SJCRH30 (cell line): ENCODE data around the gene PKD2L1. TPM values are rescaled to one million over a fixed set of nuclear protein-coding genes. Genes with fewer than 3 reads are reported as not detected.

Experiments used
- DNase-seq, 2 experiments: peaks; one replicate each; pipeline ENCODE4 v3.0.0-alpha.2; 2015 to 2020
- H3K27ac ChIP-seq: fragments of 250-450 bp; sonication (Bioruptor Pico); 2 replicates; pipeline ENCODE4 v1.5.1; 2020; ENCODE audit warnings: mild to moderate bottlenecking, moderate library complexity
- H3K27me3 ChIP-seq: fragments of 250-450 bp; sonication (Bioruptor Pico); 2 replicates; pipeline ENCODE4 v1.5.1; 2020; ENCODE audit warnings: mild to moderate bottlenecking, moderate library complexity
- H3K36me3 ChIP-seq: fragments of 250-450 bp; sonication (Bioruptor Pico); 2 replicates; pipeline ENCODE4 v1.5.1; 2020; ENCODE audit warnings: mild to moderate bottlenecking, moderate library complexity
- H3K4me1 ChIP-seq: fragments of 250-450 bp; sonication (Bioruptor Pico); 2 replicates; pipeline ENCODE4 v1.5.1; 2020; ENCODE audit warnings: mild to moderate bottlenecking, moderate library complexity
- H3K4me3 ChIP-seq: fragments of 250-450 bp; sonication (Bioruptor Pico); 2 replicates; pipeline ENCODE4 v1.5.1; 2020; ENCODE audit warnings: mild to moderate bottlenecking, moderate library complexity
- H3K9me3 ChIP-seq: fragments of 250-450 bp; sonication (Bioruptor Pico); replicated peaks from 2 replicates; pipeline ENCODE4 v1.5.1; 2020; ENCODE audit warnings: mild to moderate bottlenecking, moderate library complexity
- total RNA-seq: library from RNA; depleted of rRNA; stranded (reverse); fragments of >200 nt; shearing (Covaris generic); gene quantifications from 2 replicates; pipeline ENCODE4 v1.2.3, GENCODE V29; 2014

Gene PKD2L1
- total RNA-seq, 1 experiment from 2014 or later: not detected

DNA sequence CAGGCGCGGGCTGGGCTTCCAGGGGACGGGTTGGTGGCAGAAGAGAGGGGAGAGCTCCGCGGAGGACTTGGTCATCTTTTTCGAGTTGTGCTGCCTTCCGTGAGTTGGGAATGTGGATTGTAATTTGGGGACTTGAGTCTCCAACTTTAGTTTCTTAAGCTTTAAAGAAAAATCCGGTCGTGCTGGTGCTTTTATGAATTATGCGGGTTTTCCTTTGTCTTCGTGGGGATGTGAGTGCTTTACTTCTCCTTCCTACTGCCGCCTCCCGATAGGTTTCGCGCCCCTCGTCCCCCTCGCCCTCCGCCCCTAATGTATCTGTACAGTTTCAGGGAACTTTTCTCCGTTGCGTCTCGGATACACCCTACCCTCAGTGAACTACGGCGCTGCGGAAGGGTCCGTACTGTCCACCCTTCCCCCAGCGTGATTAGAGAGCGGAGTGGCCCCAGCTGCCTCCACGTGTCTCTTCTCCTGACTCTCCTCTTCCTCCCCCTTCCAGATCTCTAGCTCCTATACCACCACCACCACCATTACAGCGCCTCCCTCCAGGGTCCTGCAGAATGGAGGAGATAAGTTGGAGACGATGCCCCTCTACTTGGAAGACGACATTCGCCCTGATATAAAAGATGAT, 17.7 kb upstream of the PKD2L1 start:
- peak overlapping the region; percentile 79 for H3K27ac ChIP-seq
- no peaks in the 10 kb centered on the region for H3K27me3 ChIP-seq

DNA sequence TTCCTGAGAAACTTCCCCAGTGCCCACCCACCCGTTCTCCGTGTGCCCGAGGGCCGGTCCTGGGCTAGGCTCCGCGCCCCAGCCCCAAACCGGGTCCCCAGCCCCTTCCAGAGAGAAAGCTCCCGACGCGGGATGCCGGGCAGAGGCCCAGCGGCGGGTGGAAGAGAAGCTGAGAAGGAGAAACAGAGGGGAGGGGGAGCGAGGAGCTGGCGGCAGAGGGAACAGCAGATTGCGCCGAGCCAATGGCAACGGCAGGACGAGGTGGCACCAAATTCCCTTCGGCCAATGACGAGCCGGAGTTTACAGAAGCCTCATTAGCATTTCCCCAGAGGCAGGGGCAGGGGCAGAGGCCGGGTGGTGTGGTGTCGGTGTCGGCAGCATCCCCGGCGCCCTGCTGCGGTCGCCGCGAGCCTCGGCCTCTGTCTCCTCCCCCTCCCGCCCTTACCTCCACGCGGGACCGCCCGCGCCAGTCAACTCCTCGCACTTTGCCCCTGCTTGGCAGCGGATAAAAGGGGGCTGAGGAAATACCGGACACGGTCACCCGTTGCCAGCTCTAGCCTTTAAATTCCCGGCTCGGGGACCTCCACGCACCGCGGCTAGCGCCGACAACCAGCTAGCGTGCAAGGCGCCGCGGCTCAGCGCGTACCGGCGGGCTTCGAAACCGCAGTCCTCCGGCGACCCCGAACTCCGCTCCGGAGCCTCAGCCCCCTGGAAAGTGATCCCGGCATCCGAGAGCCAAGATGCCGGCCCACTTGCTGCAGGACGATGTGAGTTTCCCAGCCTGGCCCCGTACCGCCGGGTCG, 16.9 kb upstream of the PKD2L1 start, which contains the start of gene SCD:
Gene SCD, plus strand, starts transcription at position 469 of the 803 bp plus-strand sequence. Its CDS starts 272 bp downstream, at position 741.
- Histone ChIP-seq H3K4me1 (peaks cover 22% of the 10 kb centered on the region), H3K27ac (peak within 1 kb of the TSS; percentile 79)
- DNase-seq: peak; percentile 98 to 99

More for the DNA sequence above, 17.7 kb upstream of the PKD2L1 start:
- Histone ChIP-seq H3K9me3 (no peaks in the 10 kb centered on the region), H3K4me3 (peak overlapping the region; percentile 88), H3K4me1 (peaks cover 22% of the 10 kb centered on the region), H3K36me3 (peaks cover 48% of the 10 kb centered on the region)
- DNase-seq: peak; percentile 51 to 60

DNA sequence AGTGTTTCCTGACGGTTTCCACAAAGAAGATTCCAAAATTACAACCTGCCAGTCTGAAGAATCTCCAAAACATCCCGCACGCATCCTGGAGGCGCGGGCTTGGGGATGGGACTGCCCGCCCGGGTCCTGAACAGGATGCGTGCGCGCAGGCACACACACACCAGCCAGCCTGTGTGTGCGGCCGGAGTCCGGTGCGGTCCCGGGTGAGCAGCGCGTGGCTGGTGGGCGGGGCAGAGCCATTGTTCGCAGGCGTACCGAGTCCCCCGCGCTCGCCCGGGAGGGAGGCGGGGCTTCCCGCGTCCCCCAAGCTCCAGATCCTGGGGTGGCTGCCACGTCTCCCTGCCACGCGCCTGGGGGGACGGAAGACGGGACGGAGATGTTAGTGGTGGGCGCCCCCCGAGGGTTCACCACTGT, 16.3 kb upstream of the PKD2L1 start:
- Histone ChIP-seq H3K9me3 (no peaks in the 10 kb centered on the region), H3K27me3 (no peaks in the 10 kb centered on the region; the same call in 1 of the 2 replicates), H3K4me1 (peaks cover 22% of the 10 kb centered on the region), H3K4me3 (peak overlapping the region; percentile 88), H3K27ac (peak overlapping the region; percentile 79), H3K36me3 (peaks cover 35% of the 10 kb centered on the region)
- DNase-seq: peak; percentile 84 to 88

More for the DNA sequence above, 16.9 kb upstream of the PKD2L1 start, which contains the start of gene SCD:
- peaks cover 41% of the 10 kb centered on the region for H3K36me3 ChIP-seq
- H3K27me3 ChIP-seq: no peaks in the 10 kb centered on the region
- no peaks in the 10 kb centered on the region for H3K9me3 ChIP-seq
- peak within 1 kb of the TSS; percentile 88 for H3K4me3 ChIP-seq

DNA sequence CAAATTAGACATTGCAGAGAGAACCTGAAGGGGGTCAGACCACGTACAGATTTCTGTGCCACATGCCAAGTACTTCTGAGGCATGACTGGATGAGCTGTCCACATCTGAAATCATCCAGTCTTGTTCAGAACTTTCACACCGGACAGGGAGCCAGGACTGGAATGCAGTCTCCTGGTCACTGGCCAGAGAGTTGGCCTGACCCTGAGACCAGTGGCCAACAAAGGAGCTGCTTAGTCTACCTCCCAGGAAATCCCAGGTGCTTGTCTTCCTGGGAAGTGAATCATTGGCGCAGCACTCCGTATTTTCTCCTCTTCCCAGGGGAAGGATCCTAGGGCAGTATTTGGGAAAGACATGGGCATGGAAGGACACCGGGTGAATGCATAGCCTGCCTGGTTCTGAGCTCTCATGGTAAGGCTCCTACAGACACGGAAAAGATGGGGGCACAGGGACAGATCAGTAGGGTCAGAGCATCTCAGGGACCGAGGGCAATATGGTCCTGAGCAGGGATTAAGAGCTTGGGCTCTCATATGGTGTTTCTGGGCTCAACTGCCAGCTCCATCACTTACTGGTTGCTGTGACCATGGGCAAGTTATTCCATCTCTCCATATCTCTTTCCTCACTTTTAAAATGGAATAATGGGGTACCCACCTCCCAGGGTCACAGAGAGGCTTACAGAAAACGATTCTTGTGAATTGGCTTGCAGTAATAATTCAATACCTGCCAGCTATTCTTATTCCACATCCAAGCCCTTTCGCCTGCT, 15.7 kb upstream of the PKD2L1 start:
- peaks cover 29% of the 10 kb centered on the region for H3K36me3 ChIP-seq
- DNase-seq: no peak
- H3K4me3 ChIP-seq: peak overlapping the region; percentile 88
- H3K27me3 ChIP-seq: no peaks in the 10 kb centered on the region; the same call in none of the 2 replicates
- H3K4me1 ChIP-seq: peaks cover 23% of the 10 kb centered on the region
- no peaks in the 10 kb centered on the region for H3K9me3 ChIP-seq
- H3K27ac ChIP-seq: peak overlapping the region; percentile 79

DNA sequence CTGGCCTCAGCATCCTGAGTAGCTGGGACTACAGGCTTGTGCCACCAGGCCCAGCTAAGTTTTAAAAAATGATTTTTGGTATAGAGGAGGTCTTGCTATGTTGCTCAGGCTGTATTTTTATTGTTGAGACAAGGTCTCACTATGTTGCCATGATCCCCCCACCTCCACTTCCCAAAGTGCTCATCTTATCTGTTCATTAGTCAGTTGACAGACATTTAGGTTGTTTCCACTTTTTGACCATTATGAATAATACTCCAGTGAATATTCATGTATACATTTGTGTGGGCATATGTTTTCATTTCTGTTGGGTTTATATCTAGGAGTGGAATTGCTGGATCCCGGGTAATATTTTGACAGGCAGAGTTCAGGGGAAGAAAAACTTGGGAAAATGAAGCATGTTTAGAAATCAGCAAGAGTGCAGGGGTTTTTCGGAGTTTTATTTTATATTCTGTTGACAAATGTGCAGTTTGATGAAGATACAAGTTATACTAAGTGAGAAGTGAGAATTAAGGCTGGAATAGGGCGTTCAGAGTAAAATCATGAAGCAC, 14.3 kb upstream of the PKD2L1 start:
- H3K4me1 ChIP-seq: peaks cover 13% of the 10 kb centered on the region
- H3K9me3 ChIP-seq: no peaks in the 10 kb centered on the region
- no peaks in the 10 kb centered on the region; the same call in none of the 2 replicates for H3K27me3 ChIP-seq
- H3K4me3 ChIP-seq: no peak overlapping the region
- DNase-seq: no peak
- H3K27ac ChIP-seq: no peak overlapping the region
- H3K36me3 ChIP-seq: peaks cover 14% of the 10 kb centered on the region

DNA sequence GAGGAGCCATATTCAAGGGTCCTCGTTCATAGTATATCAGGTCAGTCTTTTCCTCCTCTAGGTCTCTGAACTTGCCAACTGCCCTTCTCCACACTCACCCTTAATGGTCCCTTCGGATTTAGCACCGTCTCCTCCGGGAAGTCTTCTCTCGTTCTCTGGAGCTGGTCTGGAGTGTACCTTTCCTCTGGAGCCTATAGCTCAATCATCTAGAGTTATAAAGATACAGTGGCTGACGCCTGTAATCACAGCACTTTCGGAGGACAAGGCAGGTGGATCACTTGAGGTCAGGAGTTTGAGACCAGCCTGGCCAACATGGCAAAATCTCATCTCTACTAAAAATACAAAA, 12.6 kb upstream of the PKD2L1 start:
- Histone ChIP-seq H3K4me1 (peaks cover 8% of the 10 kb centered on the region; the same call in 1 of the 2 replicates), H3K4me3 (no peak overlapping the region), H3K27ac (no peak overlapping the region), H3K27me3 (no peaks in the 10 kb centered on the region; the same call in none of the 2 replicates), H3K9me3 (no peaks in the 10 kb centered on the region), H3K36me3 (no peaks in the 10 kb centered on the region)
- DNase-seq: no peak

DNA sequence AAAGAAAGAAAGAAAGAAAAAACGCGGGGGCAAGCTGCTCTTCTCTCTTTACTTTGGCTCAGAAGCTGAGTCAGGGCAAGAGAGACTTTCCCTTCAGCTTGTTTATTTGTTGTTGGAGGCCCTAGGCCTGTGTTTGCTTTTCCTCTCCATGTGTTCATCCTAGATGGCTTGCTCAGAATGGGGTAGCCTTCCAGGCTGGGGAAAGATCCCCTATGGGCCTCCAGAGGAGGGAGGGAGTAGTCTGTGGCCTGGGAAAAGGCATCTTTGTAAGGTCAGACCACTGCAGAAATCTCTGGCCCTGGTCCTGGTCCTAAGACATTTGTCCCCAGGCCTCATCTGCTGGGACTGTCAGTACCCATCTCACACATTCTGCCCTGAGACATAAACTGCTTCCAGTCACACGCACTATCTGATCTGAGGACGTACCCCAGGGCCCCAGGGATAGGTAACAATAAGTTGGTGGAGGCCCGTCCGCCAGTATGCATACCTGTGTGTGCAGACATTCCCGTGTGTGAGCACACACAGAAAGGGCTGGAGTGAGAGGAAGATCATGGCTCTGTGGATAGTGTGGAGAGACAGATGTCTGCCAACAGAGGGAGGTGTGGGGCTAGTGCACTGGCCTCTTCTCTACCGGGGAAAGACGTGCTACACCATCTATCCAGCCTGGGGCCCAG, 12.1 kb upstream of the PKD2L1 start:
- no peak overlapping the region for H3K27ac ChIP-seq
- peaks cover 8% of the 10 kb centered on the region; the same call in 1 of the 2 replicates for H3K4me1 ChIP-seq
- no peaks in the 10 kb centered on the region for H3K9me3 ChIP-seq
- H3K4me3 ChIP-seq: no peak overlapping the region
- H3K36me3 ChIP-seq: no peaks in the 10 kb centered on the region
- H3K27me3 ChIP-seq: no peaks in the 10 kb centered on the region; the same call in none of the 2 replicates
- DNase-seq: peak; percentile 70 to 81

DNA sequence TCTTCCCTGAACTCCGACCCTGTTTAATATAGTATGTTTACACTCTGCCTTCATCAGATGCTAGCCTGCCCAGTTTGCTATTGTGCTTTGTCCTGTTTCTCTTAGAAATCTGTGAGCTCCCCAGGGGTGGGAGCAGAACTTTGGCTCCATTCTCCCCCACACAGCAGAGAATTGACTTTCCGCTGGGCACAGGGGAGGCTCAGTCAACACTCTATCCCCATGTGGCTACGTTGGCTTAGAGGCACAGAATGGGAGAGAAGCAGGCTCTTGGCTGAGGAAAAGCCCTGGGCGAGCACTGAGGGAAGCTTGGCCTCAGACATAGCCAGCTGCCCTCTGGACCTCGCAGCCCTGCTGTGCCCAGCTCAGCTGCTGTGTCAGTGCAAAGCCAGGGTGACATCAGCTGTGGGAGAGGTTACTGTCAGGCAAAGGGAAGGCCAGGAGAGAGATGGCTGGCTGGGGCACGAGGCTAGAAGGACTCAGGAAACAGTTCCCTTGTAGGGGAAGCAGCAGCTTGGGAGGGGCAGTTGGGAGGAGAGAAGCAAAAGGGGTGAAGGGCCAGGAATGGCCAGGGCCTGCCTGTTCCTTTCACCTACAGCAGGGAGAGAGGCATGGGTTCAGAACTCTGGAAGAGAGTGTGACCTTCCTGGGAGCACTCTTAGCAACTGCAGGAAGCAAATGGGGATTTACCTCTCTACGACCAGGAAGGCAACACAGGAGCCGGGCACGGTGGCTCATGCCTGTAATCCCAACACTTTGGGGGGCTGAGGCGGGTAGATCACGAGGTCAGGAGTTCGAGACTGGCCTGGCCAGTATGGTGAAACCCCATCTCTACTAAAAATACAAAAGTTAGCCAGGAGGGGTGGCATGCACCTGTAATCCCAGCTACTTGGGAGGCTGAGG, 11.2 kb upstream of the PKD2L1 start:
- H3K4me3 ChIP-seq: no peak overlapping the region

DNA sequence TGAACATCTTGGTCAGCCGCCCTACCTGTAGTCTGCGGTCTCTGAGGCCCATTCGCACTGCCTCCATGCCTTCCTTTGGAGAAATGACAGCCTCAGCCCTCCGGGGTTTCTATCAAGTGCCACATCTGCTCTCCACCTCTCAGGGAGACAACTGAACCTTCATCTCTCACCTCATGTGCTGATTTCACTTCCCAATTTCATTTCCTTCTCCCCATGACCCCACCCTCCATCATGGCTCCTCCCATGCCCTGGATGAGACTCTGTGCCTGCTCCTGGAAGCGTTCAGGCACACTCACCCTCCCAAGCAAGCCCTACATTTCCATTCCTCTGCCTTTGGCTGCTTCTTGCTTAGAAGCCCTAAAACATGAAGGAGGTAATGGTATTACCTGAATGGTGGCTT, 9.2 kb upstream of the PKD2L1 start:
- H3K36me3 ChIP-seq: no peaks in the 10 kb centered on the region
- no peaks in the 10 kb centered on the region for H3K9me3 ChIP-seq
- no peak for DNase-seq
- no peaks in the 10 kb centered on the region; the same call in none of the 2 replicates for H3K27me3 ChIP-seq
- 0 out of 2 replicates have a peak, but pooled peaks cover 3% of the 10 kb centered on the region for H3K4me1 ChIP-seq
- no peak overlapping the region for H3K27ac ChIP-seq
- H3K4me3 ChIP-seq: no peak overlapping the region

More for the DNA sequence above, 11.2 kb upstream of the PKD2L1 start:
- Histone ChIP-seq H3K9me3 (no peaks in the 10 kb centered on the region), H3K4me1 (peaks cover 8% of the 10 kb centered on the region; the same call in 1 of the 2 replicates), H3K36me3 (no peaks in the 10 kb centered on the region), H3K27me3 (no peaks in the 10 kb centered on the region; the same call in none of the 2 replicates), H3K27ac (no peak overlapping the region)
- DNase-seq: peak; percentile 54 to 64

DNA sequence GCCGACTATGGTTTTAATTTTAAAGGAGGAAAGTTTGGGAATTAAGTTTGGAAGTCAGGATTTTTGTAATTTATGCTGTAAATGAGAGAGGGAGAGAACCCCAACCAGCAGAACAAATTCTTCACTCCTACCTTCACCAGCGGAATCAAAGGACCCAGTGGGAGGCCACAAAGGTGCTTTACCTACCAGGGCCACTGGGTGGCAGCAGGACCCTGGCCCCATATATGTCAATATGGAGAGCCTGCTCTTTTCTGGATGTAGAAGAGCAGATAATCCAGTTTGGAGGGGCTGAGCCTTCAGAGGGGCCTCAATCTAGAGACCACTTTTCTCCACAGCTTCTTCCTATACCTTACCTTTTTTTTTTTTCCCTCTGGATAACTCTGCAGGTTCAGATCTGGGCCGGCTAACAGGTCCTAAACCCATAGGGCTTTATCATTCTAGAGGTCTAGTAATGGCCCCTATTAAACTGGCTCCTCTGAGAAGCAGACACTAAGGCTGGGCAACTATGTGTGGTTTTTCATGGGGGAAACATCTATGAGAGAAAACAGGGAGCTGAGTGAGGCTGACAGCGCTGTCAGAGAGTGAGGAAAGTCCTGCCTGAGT, 8.5 kb upstream of the PKD2L1 start:
- Histone ChIP-seq H3K4me1 (0 out of 2 replicates have a peak, but pooled peaks cover 3% of the 10 kb centered on the region), H3K27ac (no peak overlapping the region), H3K36me3 (no peaks in the 10 kb centered on the region), H3K4me3 (no peak overlapping the region), H3K27me3 (no peaks in the 10 kb centered on the region; the same call in none of the 2 replicates), H3K9me3 (no peaks in the 10 kb centered on the region)
- DNase-seq: peak; percentile 69 to 86

DNA sequence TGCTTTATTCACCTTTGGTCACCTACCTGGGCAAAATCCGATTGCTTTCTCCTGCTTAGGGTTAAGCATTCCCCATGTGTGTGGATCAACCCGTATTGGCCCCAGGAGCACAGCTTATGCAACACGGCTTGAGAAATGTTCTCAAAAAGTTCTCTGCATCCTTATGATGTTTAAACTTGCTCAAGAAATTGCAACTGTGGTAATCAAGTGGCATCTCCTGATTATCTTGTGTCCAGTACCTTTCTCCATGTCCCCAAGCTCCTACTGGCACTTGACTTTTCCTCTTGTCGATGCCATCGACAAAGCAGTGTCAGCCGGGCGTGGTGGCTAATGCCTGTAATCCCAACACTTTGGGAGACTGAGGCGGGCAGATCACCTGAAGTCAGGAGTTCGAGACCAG, 4.7 kb upstream of the PKD2L1 start:
- H3K9me3 ChIP-seq: no peaks in the 10 kb centered on the region
- H3K27me3 ChIP-seq: no peaks in the 10 kb centered on the region; the same call in 1 of the 2 replicates
- H3K4me3 ChIP-seq: no peak overlapping the region
- no peaks in the 10 kb centered on the region for H3K36me3 ChIP-seq
- DNase-seq: no peak
- no peaks in the 10 kb centered on the region for H3K4me1 ChIP-seq
- no peak overlapping the region for H3K27ac ChIP-seq

DNA sequence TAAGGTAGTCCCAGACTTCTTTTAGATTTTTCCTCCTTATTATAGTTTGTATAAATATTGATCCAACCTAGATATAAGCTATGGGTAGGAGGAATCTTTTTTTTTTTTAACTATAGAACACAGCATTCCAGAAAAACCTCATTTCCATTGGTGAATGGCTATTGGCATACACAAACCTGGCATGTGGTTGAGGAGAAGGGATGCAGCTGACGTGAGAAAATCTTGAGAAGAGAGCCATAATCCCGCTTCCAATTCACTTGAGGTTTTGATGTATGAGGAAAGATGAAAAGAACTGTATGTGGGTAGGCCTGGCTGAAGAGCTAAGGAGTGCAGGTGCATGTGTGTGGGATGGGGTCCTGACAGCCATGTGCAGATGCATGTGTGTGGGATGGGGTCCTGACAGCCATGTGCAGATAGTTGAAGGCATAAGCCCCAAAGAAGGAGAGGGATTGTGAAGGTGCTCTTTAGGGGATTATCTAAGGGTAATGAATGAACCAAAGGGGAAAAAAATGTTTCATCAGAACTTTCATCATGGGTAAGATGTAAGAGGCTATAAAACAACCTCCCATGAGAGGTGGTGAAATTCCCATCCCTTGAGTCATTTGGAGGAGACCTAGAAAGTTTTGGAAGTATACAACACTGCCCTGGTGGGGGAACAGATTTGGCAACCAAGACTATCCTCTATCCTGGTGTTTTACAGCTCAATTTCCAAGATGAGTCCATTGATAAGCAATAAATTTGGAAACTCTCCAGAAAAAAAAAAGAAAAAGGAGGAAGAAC, 3.8 kb upstream of the PKD2L1 start:
- Histone ChIP-seq H3K27ac (no peak overlapping the region), H3K4me1 (no peaks in the 10 kb centered on the region), H3K36me3 (no peaks in the 10 kb centered on the region), H3K4me3 (no peak overlapping the region), H3K9me3 (no peaks in the 10 kb centered on the region), H3K27me3 (no peaks in the 10 kb centered on the region)
- no peak for DNase-seq
